ENCODE results near the gene MILR1.

MILR1 gene

GRCh38 chr17:64447526-64447925 lies 1.4 kb upstream of the MILR1 start (continued):
- no peak for TF ChIP-seq ZSCAN18 (tag by site-specific recombination; IDR thresholded peaks at IDR 0.05)
- no peak for TF ChIP-seq ZBTB48 (tag by site-specific recombination; IDR thresholded peaks at IDR 0.05)
- no peak for TF ChIP-seq ZNF48 (tag by site-specific recombination; IDR thresholded peaks at IDR 0.05)

GRCh38 chr17:64449545-64449944 lies 630 bp downstream of the MILR1 start:
- CTCF ChIA-PET, result interaction anchor here (1.0 kb wide), 1 partner anchor 42 kb away, joined by 3 read pairs; no protein-coding TSS in a partner anchor
- Histone ChIP-seq H3K9me3 (ENCODE audit: control insufficient read depth, insufficient read depth, low read depth, low read length) (no peaks in the 10 kb centered on the region), H3K4me3 (ENCODE audit: low read depth, low read length) (no peak overlapping the region), H3K36me3 (ENCODE audit: control insufficient read depth in 2 of 2, insufficient read depth in 1 of 2, low read length in 2 of 2) (no peaks in the 10 kb centered on the region), H3K27ac (ENCODE audit: extremely low read depth, low read depth, low read length) (no peak overlapping the region), H3K4me1 (ENCODE audit: control insufficient read depth, insufficient read depth, low read length) (no peaks in the 10 kb centered on the region)
- POLR2A ChIA-PET, result no interaction called here
- TF ChIP-seq ZSCAN18 (tag by site-specific recombination; IDR thresholded peaks at IDR 0.05) (no peak), ZNF624 (tag by site-specific recombination; IDR thresholded peaks at IDR 0.05) (no peak), ZNF654 (tag by site-specific recombination; IDR thresholded peaks at IDR 0.05; ENCODE audit: low read depth) (no peak), ZNF175 (tag by site-specific recombination; IDR thresholded peaks at IDR 0.05) (no peak), ZNF658 (tag by site-specific recombination; IDR thresholded peaks at IDR 0.05) (no peak), ZNF394 (tag by site-specific recombination; IDR thresholded peaks at IDR 0.05; ENCODE audit: borderline replicate concordance) (no peak), ZNF266 (tag by site-specific recombination; IDR thresholded peaks at IDR 0.05; ENCODE audit: low read depth) (no peak), SCRT2 (tag by site-specific recombination; IDR thresholded peaks at IDR 0.05) (no peak), ZNF501 (tag by site-specific recombination; IDR thresholded peaks at IDR 0.05) (no peak), ZNF112 (tag by site-specific recombination; IDR thresholded peaks at IDR 0.05) (no peak), ZNF37A (tag by site-specific recombination; IDR thresholded peaks at IDR 0.05) (no peak), ZNF26 (tag by site-specific recombination; IDR thresholded peaks at IDR 0.05) (no peak), ZXDB (tag by site-specific recombination; IDR thresholded peaks at IDR 0.05) (no peak), ATF2 (tag by site-specific recombination; IDR thresholded peaks at IDR 0.05; ENCODE audit: low read depth) (no peak), ZNF311 (tag by site-specific recombination; IDR thresholded peaks at IDR 0.05; ENCODE audit: borderline replicate concordance) (no peak), ZNF488 (tag by site-specific recombination; IDR thresholded peaks at IDR 0.05) (no peak), ZNF600 (tag by site-specific recombination; IDR thresholded peaks at IDR 0.05) (no peak), ZNF2 (tag by site-specific recombination; IDR thresholded peaks at IDR 0.05) (no peak), GFI1B (tag by site-specific recombination; IDR thresholded peaks at IDR 0.05) (no peak)
